ENCODE measurements around the gene FAM156A.
"Not testable (repeated sequence)": the region's sequence is repeated elsewhere in the genome, so short reads cannot be mapped to it uniquely, and the experiment has no call there.

Gene FAM156A

GRCh38 chrX:52958961-52959360 is 643 bp upstream of the FAM156A start:
- DNase-seq, result not testable (repeated sequence)

DNA sequence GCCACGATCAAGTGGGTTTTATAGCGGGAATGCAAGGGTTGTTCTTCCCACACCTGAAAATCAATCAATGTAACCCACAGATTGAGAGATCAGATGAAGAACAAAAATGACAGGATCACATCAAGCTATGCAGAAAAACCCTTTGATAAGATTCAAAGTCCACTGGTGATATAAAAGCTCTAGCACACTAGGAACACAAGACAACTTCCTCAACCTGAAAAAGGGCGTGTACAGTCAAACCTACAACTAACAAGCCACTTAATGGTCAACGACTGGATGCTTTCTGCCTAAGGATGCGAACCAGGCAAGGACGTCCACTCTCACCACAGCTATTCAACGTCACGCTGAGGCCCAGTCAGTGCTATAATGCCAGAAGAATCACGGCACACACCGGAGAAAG is 8.4 kb downstream of the FAM156A start:
- not testable (repeated sequence) for DNase-seq

DNA sequence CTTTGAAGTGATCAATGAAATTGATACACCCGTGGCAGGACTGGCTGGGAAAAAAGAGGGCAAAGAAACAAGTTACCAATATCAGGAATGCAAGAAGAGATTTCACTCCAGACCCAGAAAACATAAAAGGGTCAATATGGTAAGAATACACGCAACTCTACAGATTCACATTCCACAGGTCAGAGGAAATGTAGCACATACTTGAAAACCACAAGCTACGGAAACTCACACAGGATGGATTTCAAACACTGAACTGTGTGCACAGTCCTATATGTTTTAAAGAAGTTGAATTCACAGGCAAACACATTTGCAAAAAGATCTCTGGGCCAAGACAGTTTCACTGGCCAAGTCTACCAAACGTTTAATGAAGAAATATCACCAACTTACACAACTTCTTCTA is 9.0 kb downstream of the FAM156A start:
- DNase-seq, result not testable (repeated sequence)

- not testable (repeated sequence) for DNase-seq
Observed at GRCh38 chrX:52948265-52948664, 10.1 kb downstream of the FAM156A start.

- DNase-seq, result not testable (repeated sequence)
Observed at GRCh38 chrX:52947501-52947900, 10.8 kb downstream of the FAM156A start.

DNA sequence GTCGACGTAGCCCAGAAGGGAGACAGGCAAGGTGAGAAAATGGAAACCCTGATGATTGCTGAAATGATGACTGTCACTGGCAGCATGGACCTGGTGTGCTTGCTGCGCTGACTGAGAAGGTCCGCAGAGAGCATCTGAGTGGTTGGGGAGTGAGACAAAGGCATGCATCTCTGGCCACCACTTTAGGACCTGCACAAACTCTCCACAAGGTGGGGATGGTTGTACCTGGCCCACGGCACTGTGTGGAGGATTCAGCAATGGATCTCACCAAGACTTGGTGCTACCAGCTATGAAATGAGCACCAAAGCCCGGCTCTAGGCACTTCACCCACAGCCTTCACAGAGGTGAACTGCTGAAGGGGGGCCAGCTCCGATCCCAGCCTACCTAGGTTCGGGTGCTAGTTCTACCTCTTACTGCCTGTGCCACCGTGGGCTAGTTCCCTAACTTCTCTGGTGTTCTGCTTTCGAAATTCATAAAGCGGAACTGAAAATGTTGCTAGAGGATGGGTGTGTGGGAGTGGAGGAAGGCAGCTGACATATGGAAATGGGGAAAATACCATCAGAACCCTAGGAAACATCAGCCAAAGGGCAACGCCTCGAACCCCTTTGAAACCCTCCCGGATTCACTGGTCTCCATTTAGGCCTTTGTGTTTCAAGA is 12.4 kb downstream of the FAM156A start:
- DNase-seq, result not testable (repeated sequence)

DNA sequence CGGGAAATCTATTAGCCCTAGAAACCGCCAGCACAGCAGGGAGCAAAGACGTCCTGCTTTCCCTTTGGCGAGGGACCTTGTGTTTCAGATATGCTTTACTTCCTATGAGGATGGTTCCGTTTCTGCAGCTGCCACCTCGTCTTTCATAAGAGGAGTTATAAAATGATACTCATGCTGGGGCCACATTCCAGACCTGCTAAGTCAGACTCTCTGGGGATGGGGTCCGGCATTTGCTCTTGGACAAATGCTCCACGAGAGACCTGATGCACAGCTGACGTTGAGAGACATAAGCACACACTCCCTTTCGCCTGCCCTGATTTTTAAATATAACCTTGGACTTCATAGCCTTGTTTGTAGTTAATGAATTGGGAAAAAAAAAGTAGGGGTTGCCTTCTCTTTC is 16.6 kb downstream of the FAM156A start:
- not testable (repeated sequence) for DNase-seq

DNA sequence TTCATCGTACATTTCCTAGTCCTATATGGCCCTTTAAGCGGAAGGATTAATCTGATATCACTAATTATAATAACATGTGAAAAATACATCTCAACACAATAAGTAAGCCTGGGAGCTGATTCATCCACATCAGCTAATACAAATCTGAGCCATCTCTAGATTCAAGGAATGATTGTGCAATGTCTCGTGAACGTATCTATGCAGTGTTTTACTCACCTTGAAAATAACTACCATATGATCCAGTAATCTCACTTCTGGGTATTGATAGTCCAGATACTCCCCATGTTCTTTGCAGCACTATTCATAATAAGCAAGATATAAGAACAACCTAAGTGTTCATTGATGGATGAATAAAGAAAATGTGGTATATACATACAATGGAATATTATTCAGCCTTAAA is 17.6 kb downstream of the FAM156A start:
- DNase-seq, result not testable (repeated sequence)

DNA sequence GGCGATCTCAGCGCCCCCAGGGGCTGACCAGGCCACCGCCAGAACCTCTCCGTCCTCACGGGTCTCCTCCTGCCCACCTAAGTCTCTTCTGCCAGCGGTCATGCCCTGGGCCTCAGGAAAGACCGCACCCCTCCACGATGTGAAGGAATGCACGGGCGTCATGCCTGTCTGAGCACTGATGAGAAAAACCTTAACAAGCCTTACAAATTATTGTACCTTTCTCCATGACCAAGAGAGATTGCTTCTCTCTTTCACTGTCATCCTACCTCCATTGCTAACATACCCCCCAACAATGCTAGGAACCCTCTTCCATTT is 22.9 kb downstream of the FAM156A start:
- DNase-seq, result not testable (repeated sequence)

DNA sequence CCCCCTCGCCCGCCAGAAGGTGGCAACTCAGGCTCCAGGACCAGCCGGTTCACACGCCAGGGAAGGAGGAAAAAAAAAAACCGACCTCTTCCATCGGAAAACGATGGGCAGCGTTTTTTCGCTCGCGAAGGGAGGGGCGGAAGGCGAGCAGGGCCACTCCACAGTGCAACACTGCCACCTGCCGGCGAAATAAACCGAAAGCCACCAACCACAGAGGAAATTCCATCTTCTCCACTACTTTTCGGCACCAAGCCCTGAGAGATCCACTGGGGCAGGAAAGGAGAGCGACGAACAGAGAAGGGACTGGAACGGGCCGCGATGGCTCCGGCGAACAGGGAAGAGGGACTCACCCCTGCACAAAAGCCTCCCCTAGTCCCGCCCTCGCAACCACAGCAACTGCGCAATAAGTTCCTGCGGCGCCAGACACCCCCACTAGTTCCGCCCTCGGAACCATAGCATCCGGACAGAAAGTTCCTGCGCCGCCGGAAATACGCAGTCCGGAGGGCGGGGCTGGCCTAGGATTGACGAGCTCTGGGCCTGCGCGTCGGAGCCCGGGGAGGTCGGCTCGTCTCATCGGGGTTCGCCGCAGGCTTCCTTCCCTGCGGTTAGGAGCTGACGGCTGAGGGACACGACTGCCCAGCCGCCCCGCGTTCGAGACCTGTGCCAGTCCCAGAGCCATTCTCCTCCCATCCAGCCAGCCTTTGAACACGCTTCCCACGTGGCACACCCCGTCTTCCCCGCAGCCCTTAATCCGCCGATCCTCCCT is 23.4 kb downstream of the FAM156A start:
- DNase-seq, result peak; percentile 96

DNA sequence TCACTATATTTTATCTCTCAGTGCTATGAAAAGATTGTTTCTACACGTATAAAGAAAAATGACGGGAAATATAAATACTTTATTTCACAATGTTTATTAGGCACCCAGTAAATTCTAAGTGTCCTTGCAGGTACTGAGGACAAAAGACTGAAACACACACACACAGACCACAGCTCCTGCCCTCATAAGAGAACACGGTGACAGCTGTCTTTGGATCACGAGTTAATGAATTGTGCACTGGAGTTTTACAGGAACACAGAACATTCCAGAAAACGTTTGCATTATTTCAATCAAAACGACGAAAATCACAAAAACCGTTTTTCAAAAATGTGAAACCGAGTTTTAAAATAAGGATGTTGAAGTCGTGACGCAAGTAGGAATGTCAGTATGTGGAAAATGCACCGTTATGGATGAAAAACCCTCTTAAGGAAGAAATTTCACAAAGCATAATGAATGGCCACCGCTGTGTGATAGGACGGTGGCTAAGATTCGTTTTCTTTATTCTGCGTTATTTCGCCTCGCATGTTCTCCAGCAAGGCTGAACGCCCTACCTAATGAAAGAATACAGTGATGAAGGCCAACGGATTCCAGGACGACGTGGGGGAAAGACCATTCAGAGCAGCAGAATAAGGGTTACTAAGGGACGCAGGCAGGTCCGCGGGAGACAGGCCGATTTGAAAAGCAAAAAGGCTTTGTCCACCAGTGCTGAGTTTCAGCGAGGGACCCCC is 24.2 kb downstream of the FAM156A start:
- DNase-seq, result peak; percentile 57

DNA sequence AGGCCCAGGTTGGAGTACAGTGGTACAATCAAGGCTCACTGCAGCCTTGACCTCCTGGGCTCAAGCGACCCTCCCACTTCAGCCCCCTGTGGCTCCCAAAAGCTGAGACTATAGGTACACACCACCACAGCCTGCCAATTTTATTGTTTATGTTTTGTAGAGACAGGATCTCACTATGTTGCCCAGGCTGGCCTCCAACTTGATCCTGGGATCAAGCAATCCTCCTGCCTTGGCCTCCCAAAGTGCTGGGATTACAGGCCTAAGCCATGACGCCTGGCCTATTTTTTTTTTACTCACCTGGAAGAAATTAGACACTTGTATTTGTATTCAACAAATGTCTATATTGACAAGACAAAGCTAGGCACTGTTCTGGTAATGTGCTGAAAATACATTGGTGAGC is 25.1 kb downstream of the FAM156A start:
- no peak for DNase-seq

DNA sequence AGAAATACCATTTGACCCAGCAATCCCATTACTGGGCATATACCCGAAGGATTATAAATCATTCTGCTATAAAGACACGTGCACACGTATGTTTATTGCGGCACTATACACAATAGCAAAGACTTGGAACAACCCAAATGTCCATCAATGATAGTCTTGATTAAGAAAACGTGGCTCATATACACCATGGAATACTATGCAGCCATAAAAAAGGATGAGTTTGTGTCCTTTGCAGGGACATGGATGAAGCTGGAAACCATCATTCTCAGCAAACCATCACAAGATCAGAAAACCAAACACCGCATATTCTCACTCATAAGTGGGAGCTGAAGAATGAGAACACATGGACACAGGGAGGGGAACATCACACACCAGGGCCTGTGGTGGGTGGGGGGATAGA is 28.1 kb downstream of the FAM156A start:
- not testable (repeated sequence) for DNase-seq

DNA sequence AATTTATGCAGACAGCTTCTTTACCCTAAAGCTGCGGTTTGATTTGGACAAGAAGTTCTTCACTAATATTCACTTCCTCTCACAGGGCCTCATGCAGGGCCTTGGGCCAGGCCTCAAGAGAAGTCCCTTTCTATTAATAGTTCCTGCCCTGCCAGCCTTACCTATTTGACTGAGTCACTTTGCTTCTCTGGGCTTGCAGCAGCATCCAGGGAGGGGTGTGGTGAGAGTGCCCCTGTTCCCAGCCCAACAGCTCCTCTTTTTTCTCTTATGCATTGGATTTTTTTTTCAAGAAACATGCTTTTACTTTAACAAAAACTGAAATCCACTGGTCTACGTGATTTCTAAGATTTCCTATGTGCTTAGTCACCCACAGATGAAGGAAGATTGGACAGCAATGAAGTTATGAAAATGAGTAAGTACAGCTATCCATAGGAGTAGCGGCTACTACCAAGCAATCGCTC is 34.5 kb downstream of the FAM156A start:
- no peak for DNase-seq

- DNase-seq, result not testable (repeated sequence)
Observed at GRCh38 chrX:52914704-52915103, 43.6 kb downstream of the FAM156A start.

- not testable (repeated sequence) for DNase-seq
Observed at GRCh38 chrX:52913681-52914080, 44.6 kb downstream of the FAM156A start.

DNA sequence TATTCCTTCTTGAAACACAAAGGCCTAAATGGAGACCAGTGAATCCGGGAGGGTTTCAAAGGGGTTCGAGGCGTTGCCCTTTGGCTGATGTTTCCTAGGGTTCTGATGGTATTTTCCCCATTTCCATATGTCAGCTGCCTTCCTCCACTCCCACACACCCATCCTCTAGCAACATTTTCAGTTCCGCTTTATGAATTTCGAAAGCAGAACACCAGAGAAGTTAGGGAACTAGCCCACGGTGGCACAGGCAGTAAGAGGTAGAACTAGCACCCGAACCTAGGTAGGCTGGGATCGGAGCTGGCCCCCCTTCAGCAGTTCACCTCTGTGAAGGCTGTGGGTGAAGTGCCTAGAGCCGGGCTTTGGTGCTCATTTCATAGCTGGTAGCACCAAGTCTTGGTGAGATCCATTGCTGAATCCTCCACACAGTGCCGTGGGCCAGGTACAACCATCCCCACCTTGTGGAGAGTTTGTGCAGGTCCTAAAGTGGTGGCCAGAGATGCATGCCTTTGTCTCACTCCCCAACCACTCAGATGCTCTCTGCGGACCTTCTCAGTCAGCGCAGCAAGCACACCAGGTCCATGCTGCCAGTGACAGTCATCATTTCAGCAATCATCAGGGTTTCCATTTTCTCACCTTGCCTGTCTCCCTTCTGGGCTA is 48.9 kb downstream of the FAM156A start:
- not testable (repeated sequence) for DNase-seq

DNA sequence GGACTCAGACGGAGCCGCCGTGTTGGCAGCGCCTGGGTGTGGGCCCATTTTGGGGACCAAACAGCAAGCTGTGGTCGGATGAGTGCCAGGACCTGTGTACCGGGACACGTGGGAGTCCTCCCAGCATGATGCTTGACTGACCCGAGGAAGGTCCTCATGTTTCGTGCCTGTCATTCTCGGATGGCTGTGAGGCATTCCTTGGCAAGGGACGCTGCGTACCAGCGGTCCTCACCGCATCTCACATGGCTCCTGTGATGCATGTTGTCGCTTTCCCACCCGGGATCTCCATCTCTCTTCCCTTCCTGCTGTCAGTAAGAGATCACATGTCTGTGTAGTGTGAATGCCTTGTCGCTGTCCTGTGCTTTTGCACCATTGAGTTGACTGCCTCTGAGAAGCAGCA is 50.4 kb downstream of the FAM156A start:
- DNase-seq, result not testable (repeated sequence)

GRCh38 chrX:52907137-52907536 is 51.2 kb downstream of the FAM156A start:
- DNase-seq, result not testable (repeated sequence)

GRCh38 chrX:52906072-52906471 is 52.2 kb downstream of the FAM156A start:
- not testable (repeated sequence) for DNase-seq

GRCh38 chrX:52905531-52905930 is 52.8 kb downstream of the FAM156A start:
- not testable (repeated sequence) for DNase-seq
